CD14-positive monocyte (primary cell): ENCODE data around the gene KIF25. TPM values are rescaled to one million over a fixed set of nuclear protein-coding genes. Genes with fewer than 3 reads are reported as not detected.

Experiments used
- DNase-seq, 3 donors: peaks; one replicate each; pipeline ENCODE4 v3.0.0-alpha.2; 2011 to 2022
- H2AFZ ChIP-seq: 2 replicates; pipeline ENCODE4 v1.6.0; 2012; ENCODE audit warnings: mild to moderate bottlenecking, low read depth, low read length, inconsistent platforms; ENCODE audit not compliant: insufficient read depth, poor library complexity, severe bottlenecking
- H3K27ac ChIP-seq, 2 donors: 1 replicate in 1 of 2; 2 replicates in 1 of 2; pipeline ENCODE4 v1.5.1; 2012 to 2013; ENCODE audit warnings: low read length in 2 of 2, control low read depth in 1 of 2, inconsistent platforms in 1 of 2, low read depth in 1 of 2, mild to moderate bottlenecking in 1 of 2
- H3K27me3 ChIP-seq, 2 donors: one replicate each; pipeline versions ENCODE4 v1.6.0 to v1.6.1; 2011 to 2013; ENCODE audit warnings: low read length in 2 of 2; ENCODE audit not compliant: control insufficient read depth in 2 of 2, insufficient read depth in 2 of 2
- H3K36me3 ChIP-seq, 2 donors: replicated peaks in 1 of 2; 1 replicate in 1 of 2; 2 replicates in 1 of 2; pipeline versions ENCODE4 v1.5.1 to v1.6.1; 2012 to 2013; ENCODE audit warnings: low read length in 2 of 2, control low read depth in 1 of 2, inconsistent platforms in 1 of 2, mild to moderate bottlenecking in 1 of 2; ENCODE audit not compliant: insufficient read depth in 2 of 2, control insufficient read depth in 1 of 2
- H3K4me1 ChIP-seq, 2 donors: 1 replicate in 1 of 2; 2 replicates in 1 of 2; pipeline versions ENCODE4 v1.5.1 to v1.6.1; 2012 to 2013; ENCODE audit warnings: low read length in 2 of 2, control low read depth in 1 of 2, inconsistent platforms in 1 of 2, mild to moderate bottlenecking in 1 of 2, moderate library complexity in 1 of 2; ENCODE audit not compliant: insufficient read depth in 2 of 2, control insufficient read depth in 1 of 2
- H3K4me2 ChIP-seq: replicated peaks from 2 replicates; pipeline ENCODE3; 2012; ENCODE audit warnings: low read length, moderate library complexity, mild to moderate bottlenecking; ENCODE audit not compliant: poor library complexity, severe bottlenecking; ENCODE audit errors: extremely low read depth
- H3K4me3 ChIP-seq, 3 experiments: fragments of 200-600 bp in 1 of 3; sonication (generic) in 1 of 3; replicated peaks in 1 of 3; 1 replicate in 2 of 3; 2 replicates in 1 of 3; pipeline ENCODE4 v1.5.1; 2011 to 2013; ENCODE audit warnings: low read length in 3 of 3, mild to moderate bottlenecking in 3 of 3, control low read depth in 2 of 3, low read depth in 2 of 3, inconsistent platforms in 1 of 3, moderate library complexity in 1 of 3
- H3K79me2 ChIP-seq: 2 replicates; pipeline ENCODE4 v1.6.0; 2012; ENCODE audit warnings: mild to moderate bottlenecking, control low read depth, inconsistent platforms, low read length, moderate library complexity; ENCODE audit not compliant: insufficient read depth
- H3K9ac ChIP-seq: 2 replicates; pipeline ENCODE4 v1.6.0; 2017; ENCODE audit warnings: low read length, mild to moderate bottlenecking; ENCODE audit not compliant: insufficient read depth, poor library complexity, severe bottlenecking
- H3K9me3 ChIP-seq, 2 donors: replicated peaks in 1 of 2; 1 replicate in 1 of 2; 2 replicates in 1 of 2; pipeline versions ENCODE4 v1.5.1 to v1.6.1; 2012 to 2013; ENCODE audit warnings: low read length in 2 of 2, control low read depth in 1 of 2; ENCODE audit not compliant: control insufficient read depth in 1 of 2, insufficient read depth in 1 of 2
- H4K20me1 ChIP-seq: 2 replicates; pipeline ENCODE4 v1.6.0; 2012; ENCODE audit warnings: mild to moderate bottlenecking, low read length, control low read depth, moderate library complexity; ENCODE audit not compliant: insufficient read depth
- H3K27ac Mint-ChIP-seq, 7 donors: one replicate each; pipeline ENCODE4 v1.8.0; 2020; ENCODE audit warnings: mild to moderate bottlenecking in 7 of 7, mixed read lengths in 7 of 7, moderate library complexity in 6 of 7, inconsistent platforms in 2 of 7
- H3K27me3 Mint-ChIP-seq, 3 donors: one replicate each; pipeline ENCODE4 v1.8.0; 2021 to 2022; ENCODE audit warnings: low read depth in 3 of 3, mild to moderate bottlenecking in 3 of 3, mixed read lengths in 3 of 3, moderate library complexity in 3 of 3, inconsistent platforms in 1 of 3
- H3K36me3 Mint-ChIP-seq, 2 donors: one replicate each; pipeline ENCODE4 v1.8.0; 2020; ENCODE audit warnings: mixed read lengths in 2 of 2, inconsistent platforms in 1 of 2, mild to moderate bottlenecking in 1 of 2
- H3K4me1 Mint-ChIP-seq: one replicate; pipeline ENCODE4 v1.8.0; 2020; ENCODE audit warnings: mild to moderate bottlenecking, mixed read lengths
- H3K4me3 Mint-ChIP-seq, 2 donors: one replicate each; pipeline ENCODE4 v1.8.0; 2020; ENCODE audit warnings: mild to moderate bottlenecking in 2 of 2, mixed read lengths in 2 of 2, moderate library complexity in 1 of 2
- H3K9me3 Mint-ChIP-seq, 7 donors: one replicate each; pipeline ENCODE4 v1.8.0; 2020 to 2022; ENCODE audit warnings: mixed read lengths in 7 of 7, mild to moderate bottlenecking in 6 of 7, moderate library complexity in 6 of 7, inconsistent platforms in 2 of 7
- CTCF ChIP-seq: fragments of 200-600 bp; IDR thresholded peaks from one replicate; pipeline ENCODE4 v1.8.0; 2022; ENCODE audit warnings: antibody characterized with exemption, mild to moderate bottlenecking
- whole genome bisulfite sequencing: methylation state at CpG from one replicate; pipeline ENCODE4 v1.1.5; 2013; ENCODE audit warnings: missing lambda C conversion rate; ENCODE audit not compliant: insufficient coverage; 5-methylcytosine and 5-hydroxymethylcytosine counted together
- intact Hi-C, 2 donors: fragments of 100-400 bp; cut with micrococcal nuclease; formaldehyde crosslinking; loops; one replicate each; pipeline versions ENCODE4 v1.15.0 to v1.15.1; 2023
- polyA plus RNA-seq, 3 donors: library from polyadenylated mRNA; depleted of rRNA in 1 of 3; unstranded in 2 of 3; stranded (reverse) in 1 of 3; fragments of 300-500 nt in 2 of 3; fragments of >200 nt in 1 of 3; fragmentation: Illumina TruSeq in 2 of 3; gene quantifications; 1 replicate in 2 of 3; 2 replicates in 1 of 3; pipeline ENCODE4 v1.2.3, GENCODE V29; 2012 to 2021

The KIF25 gene
- polyA plus RNA-seq, 3 donors: not detected

- no peak overlapping the region for H2AFZ ChIP-seq
- peaks cover 14 to 24% of the 10 kb centered on the region in 2 donors for H3K9me3 ChIP-seq
- no peak for DNase-seq
- H3K79me2 ChIP-seq: no peaks in the 10 kb centered on the region
- no peaks in the 10 kb centered on the region for H3K27me3 ChIP-seq
- no peaks in the 10 kb centered on the region for H3K36me3 ChIP-seq
- TF ChIP-seq CTCF: no peak
- no peak overlapping the region for H3K9ac ChIP-seq
- no peak overlapping the region for H3K4me2 ChIP-seq
- Mint-ChIP-seq H3K36me3 (no peaks in the 10 kb centered on the region), H3K27me3 (peaks cover 0 to 3% (median 2%) of the 10 kb centered on the region in 3 donors), H3K4me1 (no peaks in the 10 kb centered on the region), H3K27ac (no peak overlapping the region), H3K4me3 (no peak overlapping the region), H3K9me3 (peaks cover 2 to 8% (median 6%) of the 10 kb centered on the region in 7 donors)
- H4K20me1 ChIP-seq: no peaks in the 10 kb centered on the region
- H3K27ac ChIP-seq: no peak overlapping the region
- intact Hi-C loops: no loop called here
- 88% methylated on average over 20 of the region's 24 CpGs for WGBS
- no peak overlapping the region for H3K4me3 ChIP-seq
- H3K4me1 ChIP-seq: no peaks in the 10 kb centered on the region
Measured at GRCh38 chr6:168072261-168072660, 74.8 kb downstream of the KIF25 start.

- Mint-ChIP-seq H3K4me1 (no peaks in the 10 kb centered on the region), H3K36me3 (no peaks in the 10 kb centered on the region), H3K9me3 (peaks cover 2 to 8% (median 6%) of the 10 kb centered on the region in 7 donors), H3K4me3 (no peak overlapping the region), H3K27me3 (peaks cover 1 to 3% (median 2%) of the 10 kb centered on the region in 3 donors), H3K27ac (no peak overlapping the region)
- H3K4me1 ChIP-seq: no peaks in the 10 kb centered on the region
- H4K20me1 ChIP-seq: no peaks in the 10 kb centered on the region
- H3K79me2 ChIP-seq: no peaks in the 10 kb centered on the region
- no peak for DNase-seq
- intact Hi-C loops: no loop called here
- no peak for TF ChIP-seq CTCF
- no peak overlapping the region for H3K4me3 ChIP-seq
- 100% methylated on average over 1 of the region's 4 CpGs for WGBS
- H3K9me3 ChIP-seq: peaks cover 14 to 24% of the 10 kb centered on the region in 2 donors
- H2AFZ ChIP-seq: no peak overlapping the region
- H3K9ac ChIP-seq: no peak overlapping the region
- H3K4me2 ChIP-seq: no peak overlapping the region
- no peak overlapping the region for H3K27ac ChIP-seq
- H3K36me3 ChIP-seq: no peaks in the 10 kb centered on the region
- H3K27me3 ChIP-seq: no peaks in the 10 kb centered on the region
Measured at GRCh38 chr6:168072730-168073129, 75.3 kb downstream of the KIF25 start.
